ENCODE measurements around the gene LGALS4.
"Not testable (repeated sequence)": the region's sequence is repeated elsewhere in the genome, so short reads cannot be mapped to it uniquely, and the experiment has no call there.

LGALS4 gene

DNA sequence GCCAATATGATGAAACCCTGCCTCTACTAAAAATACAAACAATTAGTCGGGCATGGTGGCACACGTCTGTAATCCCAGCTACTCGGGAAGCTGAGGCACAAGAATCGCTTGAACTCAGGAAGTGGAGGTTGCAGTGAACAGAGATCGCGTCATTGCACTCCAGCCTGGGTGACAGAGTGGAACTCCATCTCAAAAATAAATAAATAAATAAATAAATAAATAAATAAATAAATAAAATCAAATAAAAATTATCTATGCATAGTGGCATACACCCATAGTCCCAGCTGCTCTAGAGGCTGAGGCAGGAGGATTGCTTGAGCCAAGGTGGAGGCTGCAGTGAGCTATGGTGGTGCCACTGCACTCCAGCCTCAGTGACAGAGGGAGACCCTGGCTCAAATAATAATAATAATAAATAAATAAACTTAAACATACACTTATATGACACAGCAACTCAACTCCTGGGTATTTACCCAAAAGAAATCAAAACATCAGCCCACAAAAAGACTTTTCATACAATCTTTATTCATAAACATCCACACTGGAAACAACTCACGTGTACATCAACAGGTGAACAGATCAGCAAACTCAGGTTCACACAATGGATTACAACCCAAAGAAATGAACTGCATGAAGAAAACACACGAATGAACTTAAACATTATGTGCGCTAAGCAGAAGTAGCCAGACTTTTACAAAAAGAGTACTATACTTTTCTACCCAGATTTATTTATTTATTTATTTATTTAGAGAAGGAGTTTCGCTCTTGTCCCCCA lies 46.3 kb downstream of the LGALS4 start:
- no peak for DNase-seq

- DNase-seq: no peak
These were observed 47.5 kb downstream of the LGALS4 start for GRCh38 chr19:38765214-38765613.

- DNase-seq: no peak
These were observed 48.9 kb downstream of the LGALS4 start for GRCh38 chr19:38763795-38764220.

DNA sequence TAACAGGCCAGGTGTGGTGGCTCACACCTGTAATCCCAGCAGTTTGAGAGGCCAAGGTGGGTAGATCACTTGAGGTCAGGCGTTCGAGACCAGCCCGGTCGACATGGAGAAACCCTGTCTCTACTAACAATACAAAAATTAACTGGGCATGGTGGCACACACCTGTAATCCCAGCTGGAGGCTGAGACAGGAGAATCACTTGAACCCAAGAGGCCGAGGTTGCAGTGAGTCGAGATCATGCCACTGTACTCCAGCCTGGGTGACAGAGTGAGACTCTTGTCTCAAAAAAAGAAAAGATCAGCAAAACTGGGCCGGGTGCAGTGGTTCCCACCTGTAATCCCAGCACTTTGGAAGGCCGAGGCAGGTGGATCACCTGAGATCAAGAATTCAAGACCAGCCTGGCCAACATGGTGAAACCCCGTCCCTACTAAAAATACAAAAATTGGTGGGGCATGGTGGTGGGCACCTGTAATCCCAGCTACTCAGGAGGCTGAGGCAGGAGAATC lies 50.8 kb downstream of the LGALS4 start:
- not testable (repeated sequence) for DNase-seq

- not testable (repeated sequence) for DNase-seq
These were observed 51.8 kb downstream of the LGALS4 start for GRCh38 chr19:38760805-38761517.

GRCh38 chr19:38759590-38760003 lies 53.1 kb downstream of the LGALS4 start:
- DNase-seq: no peak

DNA sequence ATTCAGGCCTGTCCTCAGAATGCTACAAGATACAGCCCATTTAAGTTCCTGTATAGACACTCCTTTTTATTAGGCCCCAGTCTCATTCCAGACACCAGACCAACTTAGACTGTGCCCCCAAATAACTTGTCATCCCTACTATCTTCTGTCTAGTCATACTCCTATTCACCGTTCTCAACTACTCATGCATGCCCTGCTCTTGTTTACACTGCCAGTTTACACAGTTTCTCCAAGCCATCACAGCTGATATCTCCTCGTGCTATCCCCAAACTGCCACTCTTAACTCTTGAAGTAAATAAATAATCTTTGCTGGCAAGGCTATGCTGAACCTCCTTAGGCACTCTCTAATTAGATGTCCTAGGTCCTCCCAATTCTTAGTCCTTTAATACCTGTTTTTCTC lies 58.5 kb downstream of the LGALS4 start:
- not testable (repeated sequence) for DNase-seq

DNA sequence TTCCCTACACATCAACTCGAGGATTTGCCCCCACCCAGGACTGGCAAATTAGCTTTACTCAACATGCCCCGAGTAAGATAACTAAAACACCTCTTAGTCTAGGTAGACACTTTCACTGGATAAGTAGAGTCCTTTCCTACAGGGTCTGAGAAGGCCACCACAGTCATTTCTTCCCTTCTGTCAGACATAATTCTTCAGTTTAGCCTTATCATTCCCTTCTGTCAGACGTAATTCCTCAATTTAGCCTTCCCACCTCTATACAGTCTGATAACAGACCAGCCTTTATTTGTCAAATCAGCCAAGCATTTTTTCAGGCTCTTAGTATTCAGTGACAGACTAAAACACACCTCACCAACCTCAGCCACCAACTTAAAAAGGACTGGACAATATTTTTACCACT lies 59.0 kb downstream of the LGALS4 start:
- not testable (repeated sequence) for DNase-seq

Measured in 8988T (cell line).